Measurements from ENCODE around the gene MYO9B. TPM values are rescaled to one million over a fixed set of nuclear protein-coding genes. Genes with fewer than 3 reads are reported as not detected.
A peak's percentile ranks its signal among the peaks of the same experiment; 100 is the strongest.

Gene MYO9B
- total RNA-seq, 1 donor from 2014 or later = 69.4 TPM

GRCh38 chr19:17043744-17044143, 31.8 kb upstream of the MYO9B start:
- H3K36me3 ChIP-seq (ENCODE audit: control insufficient read depth, insufficient read depth, low read length) = no peaks in the 10 kb centered on the region
- H3K27me3 ChIP-seq (ENCODE audit: control insufficient read depth, insufficient read depth, low read length) = no peaks in the 10 kb centered on the region
- no peak overlapping the region for H3K4me3 ChIP-seq (ENCODE audit: low read depth, low read length)
- TF ChIP-seq, protein P1, sequence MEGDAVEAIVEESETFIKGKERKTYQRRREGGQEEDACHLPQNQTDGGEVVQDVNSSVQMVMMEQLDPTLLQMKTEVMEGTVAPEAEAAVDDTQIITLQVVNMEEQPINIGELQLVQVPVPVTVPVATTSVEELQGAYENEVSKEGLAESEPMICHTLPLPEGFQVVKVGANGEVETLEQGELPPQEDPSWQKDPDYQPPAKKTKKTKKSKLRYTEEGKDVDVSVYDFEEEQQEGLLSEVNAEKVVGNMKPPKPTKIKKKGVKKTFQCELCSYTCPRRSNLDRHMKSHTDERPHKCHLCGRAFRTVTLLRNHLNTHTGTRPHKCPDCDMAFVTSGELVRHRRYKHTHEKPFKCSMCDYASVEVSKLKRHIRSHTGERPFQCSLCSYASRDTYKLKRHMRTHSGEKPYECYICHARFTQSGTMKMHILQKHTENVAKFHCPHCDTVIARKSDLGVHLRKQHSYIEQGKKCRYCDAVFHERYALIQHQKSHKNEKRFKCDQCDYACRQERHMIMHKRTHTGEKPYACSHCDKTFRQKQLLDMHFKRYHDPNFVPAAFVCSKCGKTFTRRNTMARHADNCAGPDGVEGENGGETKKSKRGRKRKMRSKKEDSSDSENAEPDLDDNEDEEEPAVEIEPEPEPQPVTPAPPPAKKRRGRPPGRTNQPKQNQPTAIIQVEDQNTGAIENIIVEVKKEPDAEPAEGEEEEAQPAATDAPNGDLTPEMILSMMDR (IDR thresholded peaks at IDR 0.05; ENCODE audit: insufficient read depth, low read length, poor library complexity, severe bottlenecking) = no peak
- no peak for DNase-seq (ENCODE audit: low read depth)

DNA sequence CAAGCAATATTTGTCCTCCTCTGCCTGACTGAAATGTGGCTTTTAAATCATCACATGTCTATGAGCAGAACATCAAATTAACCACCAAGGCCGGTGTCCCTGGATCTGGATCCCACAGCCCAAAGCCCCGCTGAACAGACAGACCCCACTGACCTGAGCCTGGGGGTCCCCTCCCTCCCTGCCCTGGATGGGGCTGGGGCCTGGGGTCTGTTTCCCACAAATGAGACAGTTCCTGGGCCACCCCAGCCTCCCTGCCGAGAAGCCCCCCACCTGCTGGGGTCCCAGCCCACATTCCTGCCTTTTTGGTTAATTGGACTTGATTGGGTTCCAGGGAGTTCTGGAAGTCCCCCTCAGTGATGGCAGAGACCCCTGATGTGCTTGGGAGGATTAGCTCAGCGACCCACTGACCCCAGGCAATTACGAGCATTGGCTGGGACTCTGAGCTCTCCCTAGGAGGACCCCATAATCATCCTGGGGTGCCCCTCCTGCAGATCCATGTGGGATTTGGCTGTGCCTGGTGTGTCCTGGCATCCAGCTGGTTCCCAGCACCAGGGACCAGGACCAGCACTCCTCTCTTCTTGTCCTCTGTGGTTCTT, 29.6 kb upstream of the MYO9B start:
- no peak for DNase-seq (ENCODE audit: low read depth)
- TF ChIP-seq, protein P1 (IDR thresholded peaks at IDR 0.05; ENCODE audit: insufficient read depth, low read length, poor library complexity, severe bottlenecking) = no peak
- Histone ChIP-seq H3K4me3 (ENCODE audit: low read depth, low read length) (no peak overlapping the region), H3K27me3 (ENCODE audit: control insufficient read depth, insufficient read depth, low read length) (no peaks in the 10 kb centered on the region), H3K36me3 (ENCODE audit: control insufficient read depth, insufficient read depth, low read length) (no peaks in the 10 kb centered on the region)

GRCh38 chr19:17048885-17049453, 26.6 kb upstream of the MYO9B start:
- no peaks in the 10 kb centered on the region for H3K27me3 ChIP-seq (ENCODE audit: control insufficient read depth, insufficient read depth, low read length)
- TF ChIP-seq, protein P1 (IDR thresholded peaks at IDR 0.05; ENCODE audit: insufficient read depth, low read length, poor library complexity, severe bottlenecking) = no peak
- no peaks in the 10 kb centered on the region for H3K36me3 ChIP-seq (ENCODE audit: control insufficient read depth, insufficient read depth, low read length)
- no peak overlapping the region for H3K4me3 ChIP-seq (ENCODE audit: low read depth, low read length)
- no peak for DNase-seq (ENCODE audit: low read depth)

DNA sequence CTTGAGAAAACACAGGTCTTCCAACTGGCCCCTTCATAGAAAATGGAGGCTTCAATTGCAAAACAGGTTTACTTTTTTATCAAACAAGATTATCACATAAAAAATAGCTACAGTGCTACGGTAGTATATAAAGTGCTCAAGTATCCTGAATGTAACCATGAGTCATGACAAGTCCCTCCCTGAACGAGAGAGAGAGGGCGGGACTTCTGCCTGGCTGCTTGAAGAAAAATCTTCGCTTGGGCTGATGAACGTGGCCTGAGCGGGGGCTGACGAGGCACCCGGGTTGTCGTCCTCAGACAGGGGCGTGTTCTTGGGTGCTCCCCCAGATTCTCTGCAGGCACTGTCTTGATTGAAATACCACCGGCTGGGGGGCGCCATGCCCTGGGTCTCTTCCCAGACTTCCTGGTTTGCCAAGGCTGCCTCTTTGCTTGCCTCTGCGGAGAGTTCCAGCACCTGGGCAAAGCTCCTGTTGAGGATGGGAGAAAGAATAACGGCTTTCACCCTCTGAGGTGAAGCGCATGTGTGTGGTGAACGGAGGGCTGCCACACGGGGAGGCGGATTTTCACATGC, 25.8 kb upstream of the MYO9B start:
- no peak overlapping the region for H3K4me3 ChIP-seq (ENCODE audit: low read depth, low read length)
- H3K27me3 ChIP-seq (ENCODE audit: control insufficient read depth, insufficient read depth, low read length) = no peaks in the 10 kb centered on the region
- H3K36me3 ChIP-seq (ENCODE audit: control insufficient read depth, insufficient read depth, low read length) = no peaks in the 10 kb centered on the region
- TF ChIP-seq, protein P1 (IDR thresholded peaks at IDR 0.05; ENCODE audit: insufficient read depth, low read length, poor library complexity, severe bottlenecking) = no peak
- no peak for DNase-seq (ENCODE audit: low read depth)

DNA sequence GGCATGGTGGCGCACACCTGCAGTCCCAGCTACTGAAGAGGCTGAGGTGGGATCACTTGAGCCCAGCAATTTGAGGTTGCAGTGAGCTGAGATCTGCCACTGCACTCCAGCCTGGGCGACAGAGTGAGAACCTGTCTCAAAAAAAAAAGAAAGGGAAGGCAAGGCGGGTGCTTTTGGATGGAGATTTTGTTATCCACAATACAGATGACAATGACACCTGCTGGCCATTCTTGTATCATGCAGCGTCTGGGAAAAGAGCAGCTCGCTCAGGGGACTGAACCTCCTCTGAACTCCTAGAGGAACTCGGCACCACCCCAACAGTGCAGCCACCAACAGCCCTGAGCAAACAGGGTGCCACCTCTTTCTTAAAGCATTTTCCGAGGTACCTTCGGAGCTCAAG, 23.1 kb upstream of the MYO9B start:
- H3K36me3 ChIP-seq (ENCODE audit: control insufficient read depth, insufficient read depth, low read length) = no peaks in the 10 kb centered on the region
- DNase-seq (ENCODE audit: low read depth) = no peak
- H3K4me3 ChIP-seq (ENCODE audit: low read depth, low read length) = no peak overlapping the region
- no peaks in the 10 kb centered on the region for H3K27me3 ChIP-seq (ENCODE audit: control insufficient read depth, insufficient read depth, low read length)
- TF ChIP-seq, protein P1 (IDR thresholded peaks at IDR 0.05; ENCODE audit: insufficient read depth, low read length, poor library complexity, severe bottlenecking) = peak; percentile 48
